Measurements from ENCODE around the gene KRT10. TPM values are rescaled to one million over a fixed set of nuclear protein-coding genes. Genes with fewer than 3 reads are reported as not detected.

The KRT10 gene
- polyA plus RNA-seq, 1 of the 3 experiments (the other 2 are of a cell fraction): 31.6 TPM

DNA sequence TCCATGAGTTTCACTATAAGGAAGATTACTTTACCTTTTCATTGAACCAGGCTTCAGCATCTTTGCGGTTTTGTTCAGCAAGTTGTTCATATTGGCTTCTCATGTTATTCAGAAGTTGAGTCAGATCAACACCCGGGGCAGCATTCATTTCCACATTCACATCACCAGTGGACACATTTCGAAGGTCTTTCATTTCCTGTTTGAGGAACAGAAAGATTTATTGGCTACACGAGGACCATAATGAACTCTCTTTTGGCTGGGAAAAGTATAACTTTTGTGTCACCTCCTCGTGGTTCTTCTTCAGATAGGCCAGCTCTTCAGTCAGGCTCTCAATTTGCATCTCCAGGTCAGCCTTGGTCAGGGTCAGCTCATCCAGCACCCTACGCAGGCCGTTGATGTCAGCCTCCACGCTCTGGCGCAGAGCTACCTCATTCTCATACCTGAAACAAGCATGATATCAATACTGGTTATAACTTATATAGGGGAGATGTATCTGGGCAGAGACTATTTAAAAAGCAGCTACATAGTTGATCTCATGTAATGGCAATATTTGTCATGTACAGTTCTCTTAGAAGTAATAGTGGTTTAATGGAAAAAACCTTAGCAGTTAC is 2.1 kb downstream of the KRT10 start:
- peak overlapping the region; percentile 67; the same call in 1 of the 2 replicates for H3K4me2 ChIP-seq
- H3F3A ChIP-seq (replicated peaks; ENCODE audit: insufficient read depth): peaks cover 35% of the 10 kb centered on the region
- WGBS (ENCODE audit: low lambda C conversion rate): 93% methylated on average over 9 of the region's 9 CpGs
- no peak overlapping the region for H3K27ac ChIP-seq (ENCODE audit: low read depth in 2 of 2, low read length in 1 of 2)
- no peak overlapping the region for H2AFZ ChIP-seq (ENCODE audit: low read depth)
- no peak for DNase-seq
- H3K4me3 ChIP-seq (ENCODE audit: low read depth in 2 of 2, low read length in 1 of 2): no peak overlapping the region; a peak in 1 of 4 replicates
- no peaks in the 10 kb centered on the region for H4K20me1 ChIP-seq (ENCODE audit: insufficient read depth)
- no peaks in the 10 kb centered on the region; a peak in 1 of 4 replicates for H3K4me1 ChIP-seq (ENCODE audit: control insufficient read depth in 1 of 2, insufficient read depth in 2 of 2, low read depth in 1 of 2, low read length in 1 of 2)
- TF ChIP-seq RXRA (IDR thresholded peaks at IDR 0.05; ENCODE audit: borderline replicate concordance, low read depth) (no peak), RAD21 (IDR thresholded peaks at IDR 0.05; ENCODE audit: low read length) (no peak), SMC3 (IDR thresholded peaks at IDR 0.05; ENCODE audit: low read depth, low read length) (no peak), MXI1 (IDR thresholded peaks at IDR 0.05; ENCODE audit: low read depth, low read length) (no peak), FOXJ3 (CRISPR knock-in tag; IDR thresholded peaks at IDR 0.05) (no peak), FOSL2 (IDR thresholded peaks at IDR 0.05; ENCODE audit: borderline replicate concordance, low read depth) (no peak), TCF12 (IDR thresholded peaks at IDR 0.05) (no peak), EZH2phosphoT487 (IDR thresholded peaks at IDR 0.05; ENCODE audit: borderline replicate concordance, low read depth) (no peak), RCOR1 (IDR thresholded peaks at IDR 0.05; ENCODE audit: low read length) (no peak), EP300 (IDR thresholded peaks at IDR 0.05; ENCODE audit: borderline replicate concordance in 1 of 2, low read depth in 1 of 2, low read length in 1 of 2) (no peak), JUND (IDR thresholded peaks at IDR 0.05) (no peak)
- TF ChIP-seq, protein P1, sequence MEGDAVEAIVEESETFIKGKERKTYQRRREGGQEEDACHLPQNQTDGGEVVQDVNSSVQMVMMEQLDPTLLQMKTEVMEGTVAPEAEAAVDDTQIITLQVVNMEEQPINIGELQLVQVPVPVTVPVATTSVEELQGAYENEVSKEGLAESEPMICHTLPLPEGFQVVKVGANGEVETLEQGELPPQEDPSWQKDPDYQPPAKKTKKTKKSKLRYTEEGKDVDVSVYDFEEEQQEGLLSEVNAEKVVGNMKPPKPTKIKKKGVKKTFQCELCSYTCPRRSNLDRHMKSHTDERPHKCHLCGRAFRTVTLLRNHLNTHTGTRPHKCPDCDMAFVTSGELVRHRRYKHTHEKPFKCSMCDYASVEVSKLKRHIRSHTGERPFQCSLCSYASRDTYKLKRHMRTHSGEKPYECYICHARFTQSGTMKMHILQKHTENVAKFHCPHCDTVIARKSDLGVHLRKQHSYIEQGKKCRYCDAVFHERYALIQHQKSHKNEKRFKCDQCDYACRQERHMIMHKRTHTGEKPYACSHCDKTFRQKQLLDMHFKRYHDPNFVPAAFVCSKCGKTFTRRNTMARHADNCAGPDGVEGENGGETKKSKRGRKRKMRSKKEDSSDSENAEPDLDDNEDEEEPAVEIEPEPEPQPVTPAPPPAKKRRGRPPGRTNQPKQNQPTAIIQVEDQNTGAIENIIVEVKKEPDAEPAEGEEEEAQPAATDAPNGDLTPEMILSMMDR (IDR thresholded peaks at IDR 0.05): no peak
- TF ChIP-seq, protein P2, sequence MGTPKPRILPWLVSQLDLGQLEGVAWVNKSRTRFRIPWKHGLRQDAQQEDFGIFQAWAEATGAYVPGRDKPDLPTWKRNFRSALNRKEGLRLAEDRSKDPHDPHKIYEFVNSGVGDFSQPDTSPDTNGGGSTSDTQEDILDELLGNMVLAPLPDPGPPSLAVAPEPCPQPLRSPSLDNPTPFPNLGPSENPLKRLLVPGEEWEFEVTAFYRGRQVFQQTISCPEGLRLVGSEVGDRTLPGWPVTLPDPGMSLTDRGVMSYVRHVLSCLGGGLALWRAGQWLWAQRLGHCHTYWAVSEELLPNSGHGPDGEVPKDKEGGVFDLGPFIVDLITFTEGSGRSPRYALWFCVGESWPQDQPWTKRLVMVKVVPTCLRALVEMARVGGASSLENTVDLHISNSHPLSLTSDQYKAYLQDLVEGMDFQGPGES (IDR thresholded peaks at IDR 0.05; ENCODE audit: low read depth, low read length): no peak
- TF ChIP-seq, protein P3, sequence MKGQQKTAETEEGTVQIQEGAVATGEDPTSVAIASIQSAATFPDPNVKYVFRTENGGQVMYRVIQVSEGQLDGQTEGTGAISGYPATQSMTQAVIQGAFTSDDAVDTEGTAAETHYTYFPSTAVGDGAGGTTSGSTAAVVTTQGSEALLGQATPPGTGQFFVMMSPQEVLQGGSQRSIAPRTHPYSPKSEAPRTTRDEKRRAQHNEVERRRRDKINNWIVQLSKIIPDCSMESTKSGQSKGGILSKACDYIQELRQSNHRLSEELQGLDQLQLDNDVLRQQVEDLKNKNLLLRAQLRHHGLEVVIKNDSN (IDR thresholded peaks at IDR 0.05; ENCODE audit: borderline replicate concordance, low read depth): no peak
- POLR2A ChIA-PET: no interaction called here
- H3K9me2 ChIP-seq: no peaks in the 10 kb centered on the region
- peaks cover 12 to 15% of the 10 kb centered on the region in 2 experiments for H3K36me3 ChIP-seq (replicated peaks in 1 of 2; ENCODE audit: control insufficient read depth in 1 of 2, insufficient read depth in 2 of 2, low read length in 1 of 2)
- H3K9me3 ChIP-seq: no peaks in the 10 kb centered on the region
- CTCF ChIA-PET: interaction anchor here (1.3 to 1.8 kb wide), 2 partner anchors 728 to 842 kb away, joined by 4 to 8 read pairs; no protein-coding TSS in a partner anchor
- no peaks in the 10 kb centered on the region; the same call in none of the 2 replicates for H3K79me2 ChIP-seq (ENCODE audit: insufficient read depth)
- no peak overlapping the region for H3K9ac ChIP-seq
- H3K27me3 ChIP-seq (ENCODE audit: insufficient read depth): no peaks in the 10 kb centered on the region

Data from SK-N-SH (cell line).